GM19395 (cell line): ENCODE data around the gene TTC39C.

Source experiments
- ATAC-seq: cut with Tn5 transposase; IDR thresholded peaks from one replicate; pipeline ENCODE4 v1.9.1; 2021; ENCODE audit warnings: mild to moderate bottlenecking, moderate library complexity; ENCODE audit not compliant: unreplicated experiment

TTC39C gene

GRCh38 chr18:24075767-24076597, 61.4 kb downstream of the TTC39C start:
- peak; percentile 68 for ATAC-seq

- ATAC-seq, result no peak
Measured at GRCh38 chr18:24076950-24077349, 62.4 kb downstream of the TTC39C start.

GRCh38 chr18:24078391-24078790, 63.8 kb downstream of the TTC39C start:
- ATAC-seq, result no peak

- no peak for ATAC-seq
Measured at GRCh38 chr18:24080861-24081260, 66.3 kb downstream of the TTC39C start.

GRCh38 chr18:24083550-24083949, 69.0 kb downstream of the TTC39C start:
- no peak for ATAC-seq

- no peak for ATAC-seq
Measured at GRCh38 chr18:24086082-24086481, 71.5 kb downstream of the TTC39C start.

GRCh38 chr18:24089076-24089475, 74.5 kb downstream of the TTC39C start:
- no peak for ATAC-seq

- ATAC-seq, result no peak
Measured at GRCh38 chr18:24089515-24090337, 75.2 kb downstream of the TTC39C start.

GRCh38 chr18:24090876-24091275, 76.3 kb downstream of the TTC39C start:
- ATAC-seq, result no peak

- no peak for ATAC-seq
Measured at GRCh38 chr18:24094561-24094960, 80.0 kb downstream of the TTC39C start.

GRCh38 chr18:24095976-24096375, 81.4 kb downstream of the TTC39C start:
- ATAC-seq, result no peak

- no peak for ATAC-seq
Measured at GRCh38 chr18:24103320-24104021, 88.9 kb downstream of the TTC39C start.

GRCh38 chr18:24104486-24104885, 89.9 kb downstream of the TTC39C start:
- no peak for ATAC-seq

GRCh38 chr18:24108641-24109040, 94.1 kb downstream of the TTC39C start:
- ATAC-seq, result no peak

GRCh38 chr18:24111936-24112335, 97.4 kb downstream of the TTC39C start:
- no peak for ATAC-seq

- no peak for ATAC-seq
Measured at GRCh38 chr18:24112464-24112863, 97.9 kb downstream of the TTC39C start.

GRCh38 chr18:24112874-24113615, 98.5 kb downstream of the TTC39C start:
- ATAC-seq, result no peak

GRCh38 chr18:24114924-24115549, 100.5 kb downstream of the TTC39C start:
- no peak for ATAC-seq

- no peak for ATAC-seq
Measured at GRCh38 chr18:24115628-24116027, 101.1 kb downstream of the TTC39C start.
